ENCODE data around the gene FADS2.

The FADS2 gene

GRCh38 chr11:61827571-61828378 lies at the start of gene FADS2:
Gene FADS2 (plus strand): TSS chr11:61828300. CDS start chr11:61828391, 91 bp downstream.
- DNase-seq (ENCODE audit: low read depth in 1 of 2, low spot score in 1 of 2): peak in 1 of 2 experiments; percentile 55
- in situ Hi-C loops (cut with HindIII; ENCODE audit: low pct_unique_long_range_greater_than_20kb, low sequenced_read_pairs): no loop called here
- TF ChIP-seq JUND (IDR thresholded peaks at IDR 0.05; ENCODE audit: low read depth): no peak

- no peak for TF ChIP-seq JUND (IDR thresholded peaks at IDR 0.05; ENCODE audit: low read depth)
- in situ Hi-C loops (cut with HindIII; ENCODE audit: low pct_unique_long_range_greater_than_20kb, low sequenced_read_pairs): no loop called here
- DNase-seq (ENCODE audit: low read depth in 1 of 2, low spot score in 1 of 2): no peak
Observed at GRCh38 chr11:61778357-61778886, 49.7 kb upstream of the FADS2 start.

- no peak for DNase-seq (ENCODE audit: low read depth in 1 of 2, low spot score in 1 of 2)
- in situ Hi-C loops (cut with HindIII; ENCODE audit: low pct_unique_long_range_greater_than_20kb, low sequenced_read_pairs): no loop called here
- no peak for TF ChIP-seq JUND (IDR thresholded peaks at IDR 0.05; ENCODE audit: low read depth)
Observed at GRCh38 chr11:61778920-61779650, 49.0 kb upstream of the FADS2 start.

GRCh38 chr11:61779666-61780525 lies 48.2 kb upstream of the FADS2 start:
- in situ Hi-C loops (cut with HindIII; ENCODE audit: low pct_unique_long_range_greater_than_20kb, low sequenced_read_pairs): no loop called here
- DNase-seq (ENCODE audit: low read depth in 1 of 2, low spot score in 1 of 2): no peak
- no peak for TF ChIP-seq JUND (IDR thresholded peaks at IDR 0.05; ENCODE audit: low read depth)

- in situ Hi-C loops (cut with HindIII; ENCODE audit: low pct_unique_long_range_greater_than_20kb, low sequenced_read_pairs): no loop called here
- TF ChIP-seq JUND (IDR thresholded peaks at IDR 0.05; ENCODE audit: low read depth): no peak
Observed at GRCh38 chr11:61780581-61781162, 47.4 kb upstream of the FADS2 start.

GRCh38 chr11:61781585-61781984 lies 46.5 kb upstream of the FADS2 start:
- TF ChIP-seq JUND (IDR thresholded peaks at IDR 0.05; ENCODE audit: low read depth): no peak
- in situ Hi-C loops (cut with HindIII; ENCODE audit: low pct_unique_long_range_greater_than_20kb, low sequenced_read_pairs): no loop called here

More at GRCh38 chr11:61780581-61781162, 47.4 kb upstream of the FADS2 start:
- no peak for DNase-seq (ENCODE audit: low read depth in 1 of 2, low spot score in 1 of 2)

GRCh38 chr11:61782299-61782698 lies 45.8 kb upstream of the FADS2 start:
- DNase-seq (ENCODE audit: low read depth in 1 of 2, low spot score in 1 of 2): no peak
- in situ Hi-C loops (cut with HindIII; ENCODE audit: low pct_unique_long_range_greater_than_20kb, low sequenced_read_pairs): no loop called here
- TF ChIP-seq JUND (IDR thresholded peaks at IDR 0.05; ENCODE audit: low read depth): no peak

More at GRCh38 chr11:61781585-61781984, 46.5 kb upstream of the FADS2 start:
- DNase-seq (ENCODE audit: low read depth in 1 of 2, low spot score in 1 of 2): no peak

GRCh38 chr11:61782841-61783240 lies 45.3 kb upstream of the FADS2 start:
- in situ Hi-C loops (cut with HindIII; ENCODE audit: low pct_unique_long_range_greater_than_20kb, low sequenced_read_pairs): no loop called here
- TF ChIP-seq JUND (IDR thresholded peaks at IDR 0.05; ENCODE audit: low read depth): no peak
- no peak for DNase-seq (ENCODE audit: low read depth in 1 of 2, low spot score in 1 of 2)

GRCh38 chr11:61783717-61784505 lies 44.2 kb upstream of the FADS2 start:
- DNase-seq (ENCODE audit: low read depth in 1 of 2, low spot score in 1 of 2): peak in 1 of 2 experiments; percentile 7

GRCh38 chr11:61784506-61784805 lies 43.6 kb upstream of the FADS2 start:
- in situ Hi-C loops (cut with HindIII; ENCODE audit: low pct_unique_long_range_greater_than_20kb, low sequenced_read_pairs): no loop called here
- no peak for TF ChIP-seq JUND (IDR thresholded peaks at IDR 0.05; ENCODE audit: low read depth)
- no peak for DNase-seq (ENCODE audit: low read depth in 1 of 2, low spot score in 1 of 2)

More at GRCh38 chr11:61783717-61784505, 44.2 kb upstream of the FADS2 start:
- TF ChIP-seq JUND (IDR thresholded peaks at IDR 0.05; ENCODE audit: low read depth): no peak
- in situ Hi-C loops (cut with HindIII; ENCODE audit: low pct_unique_long_range_greater_than_20kb, low sequenced_read_pairs): no loop called here

- in situ Hi-C loops (cut with HindIII; ENCODE audit: low pct_unique_long_range_greater_than_20kb, low sequenced_read_pairs): no loop called here
- no peak for DNase-seq (ENCODE audit: low read depth in 1 of 2, low spot score in 1 of 2)
- no peak for TF ChIP-seq JUND (IDR thresholded peaks at IDR 0.05; ENCODE audit: low read depth)
Observed at GRCh38 chr11:61785837-61786402, 42.2 kb upstream of the FADS2 start.
